Measurements from ENCODE around the gene THBS2.

THBS2 gene

GRCh38 chr6:169274781-169275180 lies 21.1 kb upstream of the THBS2 start:
- TF ChIP-seq POLR2AphosphoS5 (IDR thresholded peaks at IDR 0.05; ENCODE audit: low read depth, low read length) (no peak), SIN3A (IDR thresholded peaks at IDR 0.05; ENCODE audit: borderline replicate concordance, insufficient read depth, low read length) (no peak), FOXP2 (optimal IDR thresholded peaks at IDR 0.05; ENCODE audit: borderline replicate concordance, extremely low read depth, extremely low read length, insufficient read depth) (no peak), TAF1 (IDR thresholded peaks at IDR 0.05; ENCODE audit: borderline replicate concordance, insufficient read depth, low read length) (no peak), REST (IDR thresholded peaks at IDR 0.05; ENCODE audit: insufficient read depth in 1 of 2, low read depth in 2 of 2, low read length in 2 of 2) (no peak)

DNA sequence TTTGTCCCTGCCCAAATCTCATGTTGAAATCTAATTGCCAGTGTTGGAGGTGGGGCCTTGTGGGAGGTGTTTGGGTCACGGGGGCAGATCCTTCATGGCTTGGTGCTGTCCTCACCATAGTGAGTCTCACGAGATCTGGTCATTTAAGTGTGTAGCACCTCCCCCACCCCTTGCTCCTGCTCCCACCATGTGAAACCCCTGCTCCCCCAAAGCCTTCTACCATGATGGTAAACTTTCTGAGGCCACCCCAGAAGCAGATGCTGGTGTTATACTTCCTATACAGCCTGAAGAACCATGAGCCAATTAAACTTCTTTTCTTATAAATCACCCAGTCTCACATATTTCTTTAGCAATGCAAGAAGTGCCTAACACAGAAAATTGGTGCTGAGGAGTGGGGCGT lies 19.9 kb upstream of the THBS2 start:
- TF ChIP-seq REST (IDR thresholded peaks at IDR 0.05; ENCODE audit: insufficient read depth in 1 of 2, low read depth in 2 of 2, low read length in 2 of 2), result no peak
- TF ChIP-seq POLR2AphosphoS5 (IDR thresholded peaks at IDR 0.05; ENCODE audit: low read depth, low read length), result no peak
- no peak for TF ChIP-seq TAF1 (IDR thresholded peaks at IDR 0.05; ENCODE audit: borderline replicate concordance, insufficient read depth, low read length)
- no peak for TF ChIP-seq SIN3A (IDR thresholded peaks at IDR 0.05; ENCODE audit: borderline replicate concordance, insufficient read depth, low read length)
- TF ChIP-seq FOXP2 (optimal IDR thresholded peaks at IDR 0.05; ENCODE audit: borderline replicate concordance, extremely low read depth, extremely low read length, insufficient read depth), result no peak

GRCh38 chr6:169271877-169272216 lies 18.2 kb upstream of the THBS2 start:
- TF ChIP-seq TAF1 (IDR thresholded peaks at IDR 0.05; ENCODE audit: borderline replicate concordance, insufficient read depth, low read length) (no peak), REST (IDR thresholded peaks at IDR 0.05; ENCODE audit: insufficient read depth in 1 of 2, low read depth in 2 of 2, low read length in 2 of 2) (no peak), FOXP2 (optimal IDR thresholded peaks at IDR 0.05; ENCODE audit: borderline replicate concordance, extremely low read depth, extremely low read length, insufficient read depth) (no peak), SIN3A (IDR thresholded peaks at IDR 0.05; ENCODE audit: borderline replicate concordance, insufficient read depth, low read length) (no peak), POLR2AphosphoS5 (IDR thresholded peaks at IDR 0.05; ENCODE audit: low read depth, low read length) (no peak)

DNA sequence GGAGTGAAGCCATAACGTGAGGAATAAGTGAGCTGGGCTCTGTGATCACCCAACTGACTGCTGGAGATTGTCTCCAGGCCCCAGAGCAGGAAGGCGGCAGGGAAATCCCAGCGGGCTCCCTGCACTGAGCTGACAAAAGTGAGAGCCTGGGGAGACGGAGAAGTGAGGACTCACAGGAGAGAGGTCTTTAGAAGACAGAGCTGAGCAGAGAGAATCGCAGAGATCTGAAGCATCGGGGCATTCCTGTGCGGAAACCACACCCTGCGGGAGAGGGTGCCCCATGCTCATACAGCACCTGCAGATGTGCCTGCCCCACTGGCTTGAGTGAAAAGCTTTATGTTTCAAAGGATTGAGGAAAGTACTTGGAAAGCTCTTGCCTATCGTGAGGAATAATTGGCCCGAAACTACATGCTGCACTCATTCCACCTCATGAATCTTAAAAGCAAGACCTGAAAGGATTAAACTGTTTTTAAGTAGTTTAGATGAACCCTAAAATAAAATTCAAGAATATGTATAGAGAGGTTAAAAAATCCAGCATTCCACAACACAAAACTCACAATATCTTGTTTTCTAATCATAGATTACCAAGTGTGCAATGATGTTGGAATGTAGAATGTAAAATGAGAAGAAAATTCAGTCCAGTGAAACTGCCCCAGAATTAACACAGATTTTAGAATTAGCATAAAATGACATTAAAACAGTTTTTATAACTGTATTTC lies 17.7 kb upstream of the THBS2 start:
- TF ChIP-seq TAF1 (IDR thresholded peaks at IDR 0.05; ENCODE audit: borderline replicate concordance, insufficient read depth, low read length) (no peak), POLR2AphosphoS5 (IDR thresholded peaks at IDR 0.05; ENCODE audit: low read depth, low read length) (no peak), FOXP2 (optimal IDR thresholded peaks at IDR 0.05; ENCODE audit: borderline replicate concordance, extremely low read depth, extremely low read length, insufficient read depth) (no peak), SIN3A (IDR thresholded peaks at IDR 0.05; ENCODE audit: borderline replicate concordance, insufficient read depth, low read length) (no peak), REST (IDR thresholded peaks at IDR 0.05; ENCODE audit: insufficient read depth in 1 of 2, low read depth in 2 of 2, low read length in 2 of 2) (no peak)
